Measurements from ENCODE around the gene PTPRG.

GRCh38 chr3:62022312-62022711 lies 460.9 kb downstream of the PTPRG start:
- TF ChIP-seq CTCF (conservative IDR thresholded peaks at IDR 0.05; ENCODE audit: low read length) (no peak), EZH2phosphoT487 (IDR thresholded peaks at IDR 0.05; ENCODE audit: borderline replicate concordance, low read depth, low read length) (no peak)
